IPS DF 4.7 (cell line): ENCODE data around the gene KNDC1.

Experiments
- DNase-seq: peaks from one replicate; pipeline ENCODE4 v3.0.0-alpha.2; 2013; ENCODE audit warnings: low spot score; ENCODE audit errors: extremely low read depth

Gene KNDC1

GRCh38 chr10:133160826-133161471, 930 bp downstream of the KNDC1 start:
- no peak for DNase-seq

DNA sequence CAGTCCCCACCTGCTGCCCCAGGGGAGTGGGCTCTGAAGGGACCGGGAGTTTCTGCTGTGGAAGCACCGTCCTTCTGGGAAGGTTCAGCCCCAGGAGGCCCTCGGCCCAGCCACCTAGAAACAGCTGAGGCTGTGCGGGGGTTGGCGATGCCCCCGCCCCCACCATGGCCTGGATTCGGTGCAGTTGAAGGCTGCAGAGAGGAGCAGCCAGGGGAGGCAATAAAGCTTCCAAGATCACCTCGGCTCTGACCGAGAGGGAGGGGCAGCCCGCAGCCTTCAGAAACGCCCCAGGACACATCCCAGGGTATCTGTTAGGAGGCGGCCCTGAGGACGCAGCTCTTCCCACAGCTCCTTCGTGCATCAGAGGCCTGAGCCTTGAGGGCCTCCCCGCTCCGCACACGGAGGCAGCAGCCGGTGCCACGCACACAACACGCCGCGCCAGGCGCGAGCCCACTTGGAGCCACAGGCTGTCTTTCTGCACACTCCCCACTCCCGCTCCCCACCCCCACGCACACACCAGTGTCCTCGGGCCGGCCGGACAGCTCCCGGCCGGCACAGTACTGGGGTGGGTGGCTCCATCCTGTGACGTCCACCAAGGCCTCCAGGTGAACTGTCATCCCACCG, 1.6 kb downstream of the KNDC1 start:
- DNase-seq = no peak

GRCh38 chr10:133162178-133162909, 2.3 kb downstream of the KNDC1 start:
- no peak for DNase-seq

- DNase-seq = no peak
These were observed 3.2 kb downstream of the KNDC1 start for GRCh38 chr10:133162910-133163856.

GRCh38 chr10:133163889-133164815, 4.1 kb downstream of the KNDC1 start:
- no peak for DNase-seq

GRCh38 chr10:133164816-133165555, 5.0 kb downstream of the KNDC1 start:
- DNase-seq = no peak

DNA sequence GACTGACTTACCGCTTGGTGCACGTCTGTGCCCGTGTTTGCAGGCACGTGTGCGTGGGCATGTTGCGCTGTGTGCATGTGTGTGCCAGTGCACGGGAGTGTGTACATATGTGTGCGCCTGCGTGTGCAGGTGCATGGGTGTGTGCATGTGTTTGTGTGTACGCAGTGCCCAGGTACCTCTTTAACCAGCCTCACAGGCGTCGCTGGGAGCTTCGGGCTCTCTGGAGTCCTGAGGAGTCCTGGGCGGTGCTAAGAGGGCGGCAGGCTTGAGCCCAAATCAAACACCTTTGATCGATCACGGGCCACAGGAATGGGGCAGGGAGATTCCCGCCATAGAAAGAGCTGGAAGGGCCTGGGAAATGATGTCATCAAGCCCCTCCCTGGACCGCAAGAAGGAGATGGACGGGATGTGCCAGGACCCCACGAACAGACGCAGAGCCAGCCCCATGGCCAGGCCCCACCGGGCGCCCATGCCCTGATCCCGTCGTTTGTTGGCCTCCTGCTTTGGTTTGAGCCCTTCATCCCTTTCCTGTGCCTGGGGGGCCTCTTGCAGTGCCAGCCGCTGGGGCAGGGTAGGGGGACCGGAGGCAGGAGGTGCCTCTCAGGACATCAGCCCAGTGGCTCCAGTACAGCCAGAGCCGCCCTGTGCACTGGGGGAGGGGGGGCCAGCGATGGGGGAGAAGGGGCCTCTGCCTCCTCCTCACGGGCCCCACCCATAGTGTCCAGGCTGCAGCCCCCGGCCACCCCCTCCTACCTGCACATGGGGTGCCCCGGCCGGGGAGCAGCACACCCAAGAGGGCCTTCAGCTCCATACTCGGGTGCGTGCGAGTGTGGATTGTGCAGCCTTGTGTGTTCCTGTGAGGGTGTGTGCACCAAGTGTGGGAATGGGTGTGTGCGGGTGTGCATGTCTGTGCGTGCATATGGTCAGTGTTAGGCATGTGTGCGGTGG, 5.8 kb downstream of the KNDC1 start:
- DNase-seq = no peak

- no peak for DNase-seq
These were observed 6.4 kb downstream of the KNDC1 start for GRCh38 chr10:133166504-133166827.

GRCh38 chr10:133166828-133167692, 7.0 kb downstream of the KNDC1 start:
- no peak for DNase-seq

- no peak for DNase-seq
These were observed 7.9 kb downstream of the KNDC1 start for GRCh38 chr10:133167693-133168616.

DNA sequence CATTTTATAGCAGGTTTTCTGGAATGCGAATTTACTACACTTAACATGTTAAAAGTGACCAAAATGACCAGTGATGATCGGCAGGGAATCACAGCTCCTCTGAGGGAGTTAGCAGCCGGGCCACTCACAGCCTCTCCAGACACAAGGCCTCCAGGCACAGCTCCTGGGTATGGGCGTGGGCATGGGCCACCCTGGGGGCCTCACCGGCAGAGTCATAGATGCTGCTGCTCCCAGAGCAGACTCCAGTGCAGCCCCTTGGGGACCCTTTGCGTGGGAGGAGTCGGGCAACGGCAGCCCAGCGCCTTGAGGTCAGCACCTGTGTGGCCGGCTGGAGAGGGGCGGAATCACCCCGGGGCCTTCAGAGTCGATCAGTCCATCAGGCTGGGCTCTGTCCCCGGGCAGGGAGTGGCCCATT, 8.6 kb downstream of the KNDC1 start:
- DNase-seq = no peak

DNA sequence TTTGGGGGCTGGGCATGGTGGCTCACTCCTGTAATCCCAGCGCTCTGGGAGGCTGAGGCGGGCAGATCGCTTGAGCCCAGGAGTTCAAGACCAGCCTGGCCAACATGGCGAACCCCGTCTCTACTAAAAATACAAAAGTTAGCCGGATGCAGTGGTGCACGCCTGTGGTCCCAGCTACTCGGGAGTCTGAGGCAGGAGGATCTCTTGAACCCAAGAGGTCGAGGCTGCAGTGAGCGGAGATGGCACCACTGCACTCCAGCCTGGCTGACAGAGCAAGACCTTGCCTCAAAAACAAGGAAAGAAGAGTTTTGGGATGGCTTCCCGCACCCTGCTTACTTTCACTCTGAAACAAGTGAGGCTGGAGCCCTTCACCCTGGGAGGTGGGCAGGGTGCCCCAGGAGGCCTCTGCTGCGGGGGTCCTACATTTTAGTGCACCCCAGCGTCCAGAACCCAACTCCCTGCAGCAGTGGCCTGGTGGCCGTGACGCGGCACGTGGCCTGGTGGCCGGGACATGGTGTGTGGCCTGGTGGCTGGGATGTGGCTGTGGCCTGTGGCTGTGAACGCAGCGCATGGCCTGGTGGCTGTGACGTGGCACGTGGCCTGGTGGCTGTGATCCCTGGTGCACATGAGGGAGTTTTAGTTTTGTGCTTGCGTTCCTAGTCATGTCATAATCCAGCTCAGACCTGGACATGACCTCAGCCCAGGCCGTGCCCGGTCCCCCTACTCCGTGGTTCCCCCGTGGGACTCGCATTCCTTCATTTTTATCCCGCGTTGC, 9.3 kb downstream of the KNDC1 start:
- no peak for DNase-seq

- DNase-seq = no peak
These were observed 10.1 kb downstream of the KNDC1 start for GRCh38 chr10:133170092-133170491.

GRCh38 chr10:133173860-133174640, 14.0 kb downstream of the KNDC1 start:
- no peak for DNase-seq

GRCh38 chr10:133174689-133175263, 14.8 kb downstream of the KNDC1 start:
- no peak for DNase-seq
